GM18858 (cell line): Measurements from ENCODE around the gene TMEM222.

Source experiments
- ATAC-seq: cut with Tn5 transposase; IDR thresholded peaks from one replicate; pipeline ENCODE4 v1.9.1; 2021; ENCODE audit not compliant: unreplicated experiment

Gene TMEM222

GRCh38 chr1:27358038-27358927, 36.3 kb downstream of the TMEM222 start:
- ATAC-seq: no peak

GRCh38 chr1:27358928-27359313, 37.0 kb downstream of the TMEM222 start:
- no peak for ATAC-seq

GRCh38 chr1:27359822-27360158, 37.8 kb downstream of the TMEM222 start:
- ATAC-seq: no peak

GRCh38 chr1:27360159-27361043, 38.4 kb downstream of the TMEM222 start:
- no peak for ATAC-seq

- ATAC-seq: no peak
These were observed 39.1 kb downstream of the TMEM222 start for GRCh38 chr1:27361044-27361402.

- ATAC-seq: no peak
These were observed 39.6 kb downstream of the TMEM222 start for GRCh38 chr1:27361553-27361952.

GRCh38 chr1:27363766-27364695, 42.1 kb downstream of the TMEM222 start:
- no peak for ATAC-seq

GRCh38 chr1:27364696-27365371, 42.9 kb downstream of the TMEM222 start:
- ATAC-seq: no peak

- ATAC-seq: no peak
These were observed 43.6 kb downstream of the TMEM222 start for GRCh38 chr1:27365372-27366112.

GRCh38 chr1:27366113-27366410, 44.1 kb downstream of the TMEM222 start:
- no peak for ATAC-seq

- ATAC-seq: no peak
These were observed 44.6 kb downstream of the TMEM222 start, which contains the start of gene MAP3K6 for GRCh38 chr1:27366411-27367159. Gene MAP3K6 (minus strand): TSS chr1:27366961. CDS start chr1:27366597, 364 bp downstream.

GRCh38 chr1:27367160-27367650, 45.2 kb downstream of the TMEM222 start:
- ATAC-seq: no peak

GRCh38 chr1:27368869-27369582, 47.1 kb downstream of the TMEM222 start:
- no peak for ATAC-seq

- no peak for ATAC-seq
These were observed 50.3 kb downstream of the TMEM222 start for GRCh38 chr1:27372022-27372807.

GRCh38 chr1:27372808-27373690, 51.1 kb downstream of the TMEM222 start:
- ATAC-seq: no peak

- no peak for ATAC-seq
These were observed 52.6 kb downstream of the TMEM222 start, which contains the start of gene FCN3 for GRCh38 chr1:27374362-27375086. Gene FCN3 (minus strand): TSS chr1:27374824. CDS start chr1:27374818, 6 bp downstream.
